Coronary artery (tissue), 2 donors: Measurements from ENCODE around the gene GNGT1.

Source experiments
- DNase-seq: peaks from one replicate; pipeline ENCODE4 v3.0.0-alpha.2; 2017; ENCODE audit warnings: low spot score
- H3K27ac ChIP-seq, 2 donors: fragments of 200-600 bp; sonication (generic); one replicate each; pipeline ENCODE4 v1.5.1; 2016 to 2019
- H3K4me3 ChIP-seq: fragments of 200-600 bp; sonication (generic); 2 replicates; pipeline ENCODE4 v1.5.1; 2016; ENCODE audit warnings: mild to moderate bottlenecking, moderate library complexity
- CTCF ChIP-seq: fragments of 200-600 bp; sonication (generic); IDR thresholded peaks from one replicate; pipeline ENCODE4 v1.5.1; 2019; ENCODE audit warnings: antibody characterized with exemption

The GNGT1 gene

GRCh38 chr7:93890041-93890463, 16.3 kb upstream of the GNGT1 start:
- TF ChIP-seq CTCF = no peak
- H3K4me3 ChIP-seq = peak overlapping the region; percentile 76
- no peak for DNase-seq
- H3K27ac ChIP-seq = peak overlapping the region in 1 of 2 donors; percentile 40

GRCh38 chr7:93890464-93891068, 15.8 kb upstream of the GNGT1 start, which contains the start of gene TFPI2:
Gene TFPI2, minus strand, starts transcription at chr7:93890753. Its CDS starts 75 bp downstream, at chr7:93890678.
- Histone ChIP-seq H3K4me3 (peak within 1 kb of the TSS; percentile 76), H3K27ac (peak within 1 kb of the TSS in 1 of 2 donors; percentile 40)
- no peak for DNase-seq
- TF ChIP-seq CTCF = no peak

- DNase-seq = no peak
- H3K27ac ChIP-seq = no peak overlapping the region
- H3K4me3 ChIP-seq = no peak overlapping the region
- TF ChIP-seq CTCF = no peak
Measured at GRCh38 chr7:93894426-93894825, 11.9 kb upstream of the GNGT1 start.

- DNase-seq = no peak
- H3K27ac ChIP-seq = no peak overlapping the region
- no peak overlapping the region for H3K4me3 ChIP-seq
- TF ChIP-seq CTCF = no peak
Measured at GRCh38 chr7:93894966-93895640, 11.3 kb upstream of the GNGT1 start.

GRCh38 chr7:93895859-93896600, 10.3 kb upstream of the GNGT1 start:
- Histone ChIP-seq H3K4me3 (no peak overlapping the region), H3K27ac (no peak overlapping the region)
- TF ChIP-seq CTCF = no peak
- DNase-seq = no peak

GRCh38 chr7:93897680-93898079, 8.7 kb upstream of the GNGT1 start:
- H3K4me3 ChIP-seq = no peak overlapping the region
- no peak overlapping the region for H3K27ac ChIP-seq
- TF ChIP-seq CTCF = no peak
- no peak for DNase-seq
